MM.1S (cell line): ENCODE data around the gene SELENOV.

Source experiments
- CTCF ChIP-seq: fragments of 300-600 bp; sonication (generic); IDR thresholded peaks from 2 replicates; pipeline ENCODE4 v1.5.1; 2016; ENCODE audit warnings: antibody characterized with exemption, low read length, mixed read lengths
- EZH2 ChIP-seq: fragments of 300-600 bp; sonication (generic); optimal IDR thresholded peaks from 2 replicates; pipeline ENCODE3; 2017; ENCODE audit warnings: low read depth, mild to moderate bottlenecking, antibody characterized with exemption, low read length, mixed read lengths

- TF ChIP-seq CTCF: no peak
- no peak for TF ChIP-seq EZH2
These were observed 7.8 kb upstream of the SELENOV start for GRCh38 chr19:39506944-39507714.
